HG03565 (cell line): ENCODE measurements around the gene LENG8.

Experiments
- ATAC-seq: cut with Tn5 transposase; IDR thresholded peaks from one replicate; pipeline ENCODE4 v1.9.1; 2021; ENCODE audit warnings: mild to moderate bottlenecking, moderate library complexity; ENCODE audit not compliant: unreplicated experiment

The LENG8 gene

DNA sequence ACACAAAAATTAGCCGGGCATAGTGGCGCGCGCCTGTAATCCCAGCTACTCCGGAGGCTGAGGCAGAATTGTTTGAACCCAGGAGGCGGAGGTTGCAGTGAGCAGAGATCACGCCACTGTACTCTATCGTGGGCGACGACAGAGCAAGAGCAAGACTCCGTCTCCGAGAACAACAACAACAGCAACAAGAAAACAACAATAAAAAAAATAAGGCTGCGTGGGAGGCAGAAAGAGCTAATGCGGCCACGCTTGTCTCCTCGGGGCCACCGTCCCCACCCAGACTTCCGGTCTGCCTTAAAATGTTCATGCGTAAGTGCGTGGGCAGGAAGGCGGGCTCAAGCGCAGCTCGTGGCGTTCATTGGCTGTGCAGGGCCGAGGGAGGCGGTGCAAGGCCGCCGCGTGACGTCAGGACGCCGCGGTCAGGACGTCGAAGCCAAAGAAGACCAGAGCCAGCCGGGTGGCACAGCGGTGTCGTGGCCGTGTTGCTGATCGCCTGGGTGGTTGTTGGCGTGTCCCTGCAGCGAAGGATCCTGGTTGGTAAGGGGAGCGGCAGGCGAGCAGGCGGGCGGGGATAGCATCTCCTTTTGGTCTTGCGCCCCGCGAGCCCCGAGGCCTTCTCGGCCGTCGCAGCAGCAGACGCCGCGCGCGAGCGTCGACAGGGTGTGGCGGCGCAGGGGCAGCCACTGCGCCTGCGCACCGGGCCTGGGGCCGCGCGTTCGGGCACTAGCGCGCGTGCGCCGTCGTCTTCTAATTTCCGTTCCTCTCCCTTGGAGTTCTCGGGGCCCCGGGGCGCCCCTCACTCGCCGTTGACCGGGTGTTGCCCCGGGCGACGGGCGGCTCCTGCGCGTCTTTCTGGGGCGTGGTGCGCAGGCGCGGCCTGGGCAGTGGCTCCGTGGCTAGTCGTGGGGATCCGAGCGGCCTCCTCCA is at the start of gene LENG8:
Gene LENG8 (plus strand): TSS at position 426 of the 927 bp plus-strand sequence. CDS start 2,146 bp downstream, outside the sequence.
- ATAC-seq = peak; percentile 81

DNA sequence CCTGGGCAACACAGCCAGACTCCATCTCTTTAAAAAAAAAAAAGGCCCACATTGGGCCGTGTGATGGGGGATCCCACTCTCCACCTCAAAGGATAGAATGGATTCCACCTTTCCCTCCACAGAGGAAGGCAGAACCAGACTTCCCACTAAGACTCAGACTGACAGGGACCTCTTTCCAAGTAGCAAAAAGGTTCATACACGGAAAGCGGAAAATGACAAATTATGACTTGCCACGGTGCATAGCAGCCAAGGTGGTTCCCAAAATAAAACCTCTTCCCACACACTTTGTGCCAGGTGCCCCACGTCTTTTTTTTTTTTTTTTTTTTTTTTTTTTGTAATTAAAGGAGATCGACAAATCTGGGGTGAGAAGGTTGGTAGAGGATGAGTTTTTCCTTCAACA is 48.1 kb upstream of the LENG8 start:
- no peak for ATAC-seq

DNA sequence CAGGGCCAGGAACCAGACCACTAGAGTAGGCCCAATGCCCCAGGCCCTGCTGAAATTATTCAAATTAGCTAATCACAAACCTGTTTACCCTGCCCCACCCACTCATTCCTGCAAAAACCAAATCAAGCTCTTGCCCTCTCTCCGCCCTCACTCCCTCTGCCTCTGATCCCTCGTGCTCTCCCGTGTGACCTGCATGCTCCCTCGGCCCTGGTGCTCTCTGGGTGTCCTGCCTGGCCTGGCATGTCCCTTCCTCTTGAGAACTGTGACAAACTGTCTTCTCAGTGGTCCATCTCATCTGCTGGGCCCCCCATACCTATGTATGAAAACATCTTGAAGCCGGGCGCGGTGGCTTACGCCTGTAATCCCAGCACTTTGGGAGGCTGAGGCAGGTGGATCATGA is 45.9 kb upstream of the LENG8 start:
- ATAC-seq = no peak

DNA sequence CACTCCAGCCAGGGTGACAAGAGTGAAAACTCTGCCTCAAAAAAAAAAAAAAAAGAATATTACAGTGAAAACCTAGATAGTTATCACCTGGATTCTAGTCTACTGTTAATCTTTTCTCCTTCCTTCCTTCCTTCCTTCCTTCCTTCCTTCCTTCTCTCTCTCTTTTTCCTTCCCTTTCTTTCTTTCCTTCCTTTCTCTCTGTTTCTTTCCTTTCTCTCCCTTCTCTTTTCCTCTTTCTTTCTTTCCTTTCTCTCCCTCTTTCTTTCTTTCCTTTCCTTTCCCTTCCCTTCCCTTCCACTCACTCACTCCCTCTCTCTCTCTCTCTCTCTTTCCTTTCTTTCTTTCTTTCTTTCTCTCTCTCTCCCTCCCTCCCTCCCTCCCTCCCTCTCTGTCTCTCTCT is 43.4 kb upstream of the LENG8 start:
- ATAC-seq = no peak

DNA sequence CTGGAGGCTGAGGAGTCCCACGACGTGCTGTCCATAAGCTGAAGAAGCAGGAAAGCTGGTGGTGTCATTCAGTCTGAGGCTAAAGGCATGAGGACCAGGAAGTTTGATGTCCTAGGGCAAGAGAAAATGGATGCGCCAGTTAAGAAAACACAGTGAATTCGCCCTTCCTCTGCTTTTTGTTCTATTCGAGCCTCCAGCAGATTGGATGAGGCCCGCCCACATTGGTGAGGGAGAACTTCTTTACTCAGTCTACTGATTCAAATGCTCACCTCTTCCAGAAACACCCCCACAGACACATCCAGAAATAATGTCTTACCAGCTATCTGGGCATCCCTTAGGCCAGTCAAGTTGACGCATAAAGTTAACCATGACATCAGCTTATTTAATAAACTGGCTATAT is 41.2 kb upstream of the LENG8 start:
- no peak for ATAC-seq

DNA sequence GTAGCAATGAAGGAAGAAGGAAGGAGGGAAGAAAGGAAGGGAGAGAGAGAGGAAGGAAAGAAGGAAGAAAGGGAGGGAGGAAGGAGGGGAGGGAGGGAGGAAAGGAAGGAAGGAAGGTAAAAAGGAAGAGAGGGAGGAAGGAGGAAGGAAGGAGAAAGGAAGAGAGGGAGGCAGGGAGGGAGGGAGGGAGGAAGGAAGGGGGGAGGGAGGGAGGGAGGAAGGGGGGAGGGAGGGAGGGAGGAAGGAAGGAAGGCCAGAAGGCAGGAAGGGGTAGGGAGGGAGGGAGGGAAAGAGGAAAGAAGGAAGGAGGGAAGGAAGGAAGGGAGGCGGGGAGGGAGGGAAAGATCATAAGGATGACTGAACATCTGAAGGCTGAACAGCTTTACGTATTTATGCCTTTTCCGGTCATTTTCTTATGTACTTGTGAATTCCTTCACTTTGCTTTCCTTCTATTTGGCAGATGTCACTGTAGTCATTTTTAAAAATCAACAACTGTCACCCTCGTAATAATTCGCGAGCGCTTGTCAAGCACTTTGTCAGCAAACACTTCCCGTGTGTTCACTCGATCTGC is 40.5 kb upstream of the LENG8 start:
- ATAC-seq = no peak

DNA sequence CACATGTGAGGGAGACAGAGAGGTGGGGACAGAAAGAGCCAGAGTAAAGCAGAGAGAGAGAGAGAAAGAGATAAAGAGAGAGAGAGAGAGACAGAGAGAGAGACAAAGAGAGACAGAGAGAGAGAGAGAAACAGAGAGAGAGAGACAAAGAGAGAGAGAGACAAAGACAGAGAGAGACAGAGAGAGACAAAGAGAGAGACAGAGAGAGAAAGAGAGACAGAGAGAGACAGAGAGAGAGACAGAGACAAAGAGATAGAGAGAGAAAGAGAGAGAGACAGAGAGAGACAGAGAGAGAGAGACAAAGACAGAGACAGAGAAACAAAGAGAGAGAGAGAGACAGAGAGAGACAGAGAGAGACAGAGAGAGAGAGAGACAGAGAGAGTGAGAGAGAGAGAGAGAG is 38.0 kb upstream of the LENG8 start:
- no peak for ATAC-seq

DNA sequence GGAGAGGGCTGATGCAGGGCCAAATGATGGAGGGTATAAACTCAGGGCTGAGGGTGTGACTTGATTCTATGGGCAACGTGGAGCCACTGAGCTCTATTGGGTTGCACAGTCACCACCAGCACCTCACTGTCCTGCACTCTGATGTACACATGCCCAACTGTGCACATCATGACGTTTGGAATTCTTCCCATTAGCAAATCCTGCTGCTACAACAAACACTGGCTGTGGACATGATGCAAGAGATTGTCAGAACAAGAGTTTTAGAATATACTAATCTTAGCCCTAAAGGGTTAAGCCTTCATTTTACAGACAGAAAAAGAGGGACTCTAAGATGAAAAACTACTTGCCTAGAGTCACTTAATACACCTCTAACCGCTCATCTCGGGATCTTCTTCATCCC is 36.1 kb upstream of the LENG8 start:
- ATAC-seq = no peak

DNA sequence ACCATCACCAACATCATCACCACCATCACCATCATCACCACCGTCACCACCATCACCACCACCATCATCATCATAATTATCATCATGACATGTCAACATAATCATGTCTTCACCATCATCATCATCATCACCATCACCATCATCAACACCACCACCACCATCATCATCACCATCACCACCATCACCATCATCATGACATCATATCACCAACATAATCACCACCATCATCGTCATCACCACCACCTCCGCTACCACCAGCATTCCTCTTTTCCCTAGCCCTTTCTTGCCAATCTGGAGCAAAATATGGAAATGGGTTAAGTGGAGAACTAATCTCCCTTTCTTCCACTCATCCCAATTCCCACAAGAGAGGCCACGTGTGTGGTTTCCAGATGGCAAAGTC is 34.8 kb upstream of the LENG8 start:
- ATAC-seq = no peak

DNA sequence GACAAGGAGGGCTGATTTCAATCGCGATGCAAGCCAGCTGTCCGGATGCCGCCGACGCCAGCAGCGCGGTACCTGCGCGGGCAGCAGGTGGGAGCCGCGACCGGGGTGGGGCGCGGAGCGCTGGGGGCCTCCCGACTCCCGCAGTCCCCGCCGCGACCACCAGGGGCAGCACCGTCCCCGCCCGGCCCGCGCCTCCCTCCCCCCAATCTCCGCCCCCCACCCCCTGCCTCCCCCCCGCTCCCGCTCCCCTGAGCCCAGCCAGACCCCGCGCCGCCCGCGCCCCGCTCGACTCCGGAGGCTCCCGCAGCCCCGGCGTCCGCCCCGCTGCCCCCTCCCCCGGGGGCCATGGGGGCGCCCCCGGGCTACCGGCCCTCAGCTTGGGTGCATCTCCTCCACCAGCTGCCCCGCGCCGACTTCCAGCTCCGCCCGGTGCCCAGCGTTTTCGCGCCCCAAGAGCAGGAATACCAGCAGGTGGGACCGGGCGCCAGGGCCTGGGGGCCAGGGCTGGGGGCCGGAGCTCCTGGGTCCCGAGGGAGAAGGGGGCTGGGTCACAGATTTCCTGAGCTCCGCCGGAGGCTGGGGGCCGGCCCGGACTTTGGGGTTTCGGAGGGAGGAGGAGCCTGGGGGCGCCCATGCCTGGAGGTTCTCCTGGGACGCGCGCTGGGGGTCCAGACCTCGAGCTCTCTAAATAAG is 33.6 kb upstream of the LENG8 start, which contains the start of gene TTYH1:
Gene TTYH1 (plus strand): TSS at position 257 of the 693 bp plus-strand sequence. CDS start 89 bp downstream, at position 346.
- ATAC-seq = no peak

DNA sequence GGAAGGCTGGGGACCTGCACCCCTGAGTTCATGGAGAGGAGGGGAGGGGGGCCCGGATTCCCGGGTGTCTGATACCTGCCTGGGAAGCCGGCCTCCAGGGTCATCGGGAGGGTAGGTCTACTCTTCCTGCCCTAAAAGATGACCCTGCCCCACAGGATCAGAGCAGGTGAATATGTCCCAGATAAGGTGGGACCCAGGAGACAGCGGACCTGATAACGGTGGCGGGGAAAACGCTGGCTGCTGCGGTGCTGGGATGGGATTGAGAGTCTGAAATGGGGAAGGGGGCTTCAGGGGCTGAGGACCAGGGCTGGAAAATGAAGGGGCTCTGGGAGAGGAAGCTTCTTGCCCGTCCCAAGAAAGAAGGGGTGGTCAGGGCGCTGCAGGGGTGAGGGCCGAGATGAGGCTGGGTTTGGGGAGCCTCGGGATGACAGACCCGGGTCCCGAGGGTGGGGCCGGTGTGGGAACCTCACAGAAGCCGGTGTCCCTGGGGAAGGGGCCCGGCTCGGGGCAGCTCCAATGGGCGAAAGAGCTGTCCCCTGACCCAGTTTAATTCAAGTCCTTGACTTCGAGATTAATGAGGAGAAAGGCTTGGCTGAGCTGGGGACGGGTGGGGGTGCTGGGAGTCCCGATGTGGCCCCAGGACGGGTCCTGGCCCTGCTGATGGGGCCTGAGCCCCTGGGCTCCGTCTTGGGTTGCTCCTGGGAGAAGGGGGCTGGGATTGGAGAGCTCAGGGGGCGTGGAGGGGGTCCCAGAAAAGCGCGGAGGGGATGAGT is 32.9 kb upstream of the LENG8 start:
- no peak for ATAC-seq

DNA sequence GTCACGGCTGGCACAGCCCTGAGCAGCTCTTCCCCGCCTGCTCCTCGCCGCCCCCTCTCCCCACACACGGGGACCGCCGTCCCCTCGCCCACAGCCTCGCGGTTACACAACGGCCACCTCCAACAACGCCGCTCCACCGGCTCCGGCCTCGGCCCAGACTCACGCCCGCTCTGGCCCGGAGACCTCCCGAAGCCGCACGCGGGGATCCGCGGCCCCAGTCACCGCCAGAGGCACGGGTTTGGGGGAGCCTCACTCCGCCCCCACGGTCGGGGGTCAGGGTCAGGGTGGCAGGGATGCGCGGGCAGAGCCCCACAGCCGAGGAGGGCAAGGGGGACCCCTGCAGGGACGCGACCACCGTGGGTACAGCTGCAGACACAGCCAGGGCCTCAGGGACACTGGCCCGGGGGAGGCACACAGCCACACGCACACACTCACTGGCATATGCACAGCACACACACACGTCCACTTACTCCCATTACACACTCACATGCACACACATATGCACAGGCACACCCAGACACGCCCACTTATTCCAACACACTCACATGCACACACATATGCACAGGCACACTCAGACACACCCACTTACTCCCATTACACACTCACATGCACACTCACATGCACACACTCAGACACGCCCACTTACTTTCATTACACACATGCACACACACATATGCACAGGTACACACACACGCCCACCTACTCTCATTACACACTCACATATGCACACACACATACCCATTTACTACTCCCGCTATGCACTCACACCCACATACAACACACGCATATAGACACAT is 32.1 kb upstream of the LENG8 start:
- no peak for ATAC-seq

DNA sequence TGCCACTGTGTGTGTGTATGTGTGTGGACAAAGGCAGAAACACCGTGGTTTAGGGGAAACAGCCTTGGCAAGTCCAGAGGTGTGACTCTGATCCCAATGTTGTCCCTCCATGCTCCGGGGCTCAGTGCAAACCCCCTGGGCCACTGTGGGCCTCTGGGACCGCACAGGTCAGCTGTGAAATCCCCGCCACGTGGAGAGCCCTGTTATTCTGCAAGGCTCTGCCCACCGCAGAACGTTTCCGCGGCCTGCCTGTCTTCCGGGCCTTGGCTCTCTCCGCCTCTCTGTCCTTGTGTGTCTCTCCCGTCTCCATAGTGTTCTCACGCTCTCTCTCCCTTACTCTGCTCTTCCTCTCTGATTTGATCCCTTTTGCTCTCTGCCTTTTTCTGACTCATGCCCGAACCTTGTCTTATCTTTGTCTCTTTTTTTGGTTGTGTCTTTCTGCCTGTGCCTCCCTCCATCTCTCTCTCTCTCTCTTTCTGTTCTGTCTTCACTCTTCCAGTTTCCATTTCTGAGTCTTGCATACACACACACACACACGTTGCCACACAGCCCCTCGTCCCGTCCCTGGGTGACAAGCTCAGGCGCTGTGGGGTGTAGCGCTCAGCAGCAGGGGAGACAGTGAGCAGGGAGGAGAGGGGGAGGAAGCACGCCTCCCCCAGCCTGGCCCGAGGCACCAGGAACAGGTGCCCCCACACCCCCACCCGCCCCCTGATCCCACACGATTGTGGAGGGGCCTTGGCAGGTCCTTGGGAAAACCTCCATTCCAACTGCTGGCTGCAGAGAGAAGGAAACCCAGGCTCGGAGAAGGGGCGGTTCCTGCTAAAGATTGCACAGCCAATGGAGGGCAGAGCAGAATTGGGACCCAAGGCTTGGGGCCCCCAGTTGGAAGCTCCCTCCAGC is 30.7 kb upstream of the LENG8 start:
- no peak for ATAC-seq

DNA sequence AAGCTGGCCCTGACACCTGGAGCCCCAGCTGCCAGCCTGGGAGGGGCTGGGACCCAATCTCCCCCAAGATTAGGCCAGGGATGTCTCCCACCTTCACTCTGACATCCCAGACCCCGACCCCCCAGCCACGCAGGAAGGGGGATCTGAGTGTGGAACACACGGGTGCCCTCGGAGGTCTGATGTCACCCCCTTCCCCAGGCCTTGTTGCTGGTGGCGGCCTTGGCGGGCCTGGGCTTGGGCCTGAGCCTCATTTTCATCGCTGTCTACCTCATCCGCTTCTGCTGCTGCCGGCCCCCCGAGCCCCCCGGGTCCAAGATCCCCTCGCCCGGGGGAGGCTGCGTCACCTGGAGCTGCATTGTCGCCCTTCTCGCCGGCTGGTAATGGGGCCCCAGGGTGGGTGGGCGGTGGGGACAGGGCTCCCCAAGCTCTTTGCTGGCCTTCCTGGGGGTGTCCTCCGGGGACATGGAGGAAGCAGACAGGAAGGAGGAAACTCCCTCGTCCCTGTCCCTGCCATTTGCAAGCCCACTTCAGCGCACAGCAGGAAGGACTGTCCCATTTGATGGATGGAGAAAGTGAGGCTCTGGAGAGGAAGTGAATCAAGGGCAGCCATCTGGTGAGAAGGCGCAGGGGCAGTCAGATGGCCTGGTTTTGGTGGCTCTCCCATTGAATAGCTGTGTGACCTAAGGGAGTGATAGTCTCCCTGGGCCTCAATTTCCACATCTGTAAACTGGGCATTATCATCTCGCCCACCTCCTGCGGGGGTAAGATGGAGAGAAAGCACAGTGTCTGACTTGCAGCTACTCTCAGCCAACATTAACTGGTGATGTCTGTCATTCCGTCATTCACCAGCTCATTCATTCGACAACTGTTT is 29.8 kb upstream of the LENG8 start:
- no peak for ATAC-seq

DNA sequence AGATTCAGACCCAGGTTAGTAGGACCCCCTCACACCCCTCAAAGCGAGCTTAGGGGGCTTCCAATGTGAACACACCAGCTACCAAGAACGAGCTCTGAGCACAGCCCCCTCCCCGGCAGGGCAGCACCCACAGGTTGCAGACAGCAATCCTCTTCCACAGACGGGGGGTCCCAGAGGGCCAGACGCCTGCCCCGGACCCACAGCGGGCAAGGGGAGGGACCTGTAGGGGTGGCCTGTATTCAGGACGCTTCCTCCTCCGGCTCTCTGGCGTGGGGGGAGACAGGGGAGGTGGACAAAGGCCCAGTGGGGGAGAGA is 29.0 kb upstream of the LENG8 start:
- ATAC-seq = no peak

DNA sequence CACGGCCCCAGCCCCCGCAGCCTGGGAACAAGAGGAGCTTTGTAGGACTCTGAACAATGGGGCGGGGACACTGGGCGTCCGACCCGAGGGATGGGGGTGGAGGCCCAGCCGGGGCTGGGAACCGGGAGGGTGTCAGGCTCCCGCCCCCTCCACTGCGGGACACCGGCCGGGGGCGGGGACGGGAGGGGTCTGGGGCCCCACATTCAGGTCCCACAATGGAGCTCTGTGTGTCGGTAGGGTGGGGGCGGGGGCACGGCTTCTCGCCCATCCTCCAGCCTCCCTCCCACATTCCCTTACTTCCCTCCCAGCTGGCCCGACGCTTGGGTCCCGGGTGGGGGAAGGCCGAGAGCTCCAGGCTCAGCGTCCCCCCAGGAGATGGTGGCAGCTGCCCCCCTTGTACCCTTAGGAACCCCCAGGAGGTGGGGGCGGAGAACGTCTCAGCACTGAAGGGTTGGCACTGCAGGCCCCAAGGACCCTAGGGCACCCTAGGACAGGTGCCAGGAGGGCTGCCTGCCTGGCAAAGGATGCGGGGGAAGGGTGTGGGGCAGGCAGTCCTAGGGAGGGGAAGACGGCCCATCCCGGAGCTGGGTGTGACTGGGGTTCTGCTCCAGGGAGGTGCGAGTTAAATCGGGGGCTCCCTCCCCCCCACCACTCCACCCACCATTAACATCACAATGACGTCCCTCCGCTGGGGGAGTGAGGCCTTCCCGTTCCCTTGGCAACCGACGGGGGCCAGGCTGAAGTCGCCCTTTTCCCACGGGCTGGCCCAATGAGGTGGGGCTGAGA is 28.4 kb upstream of the LENG8 start:
- ATAC-seq = no peak

DNA sequence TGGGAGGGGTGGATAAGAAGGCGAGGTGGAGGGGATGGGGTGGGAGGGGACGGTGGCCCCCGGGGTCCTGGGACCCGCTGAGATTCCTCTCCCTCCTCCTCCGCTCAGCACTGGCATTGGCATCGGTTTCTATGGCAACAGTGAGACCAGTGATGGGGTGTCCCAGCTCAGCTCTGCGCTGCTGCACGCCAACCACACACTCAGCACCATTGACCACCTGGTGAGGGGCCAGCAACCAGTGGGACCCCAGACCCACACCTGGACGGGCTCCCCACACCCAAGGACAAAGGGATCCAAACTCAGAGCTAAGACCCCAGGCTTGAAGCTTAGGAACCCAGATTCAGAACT is 27.9 kb upstream of the LENG8 start:
- no peak for ATAC-seq

DNA sequence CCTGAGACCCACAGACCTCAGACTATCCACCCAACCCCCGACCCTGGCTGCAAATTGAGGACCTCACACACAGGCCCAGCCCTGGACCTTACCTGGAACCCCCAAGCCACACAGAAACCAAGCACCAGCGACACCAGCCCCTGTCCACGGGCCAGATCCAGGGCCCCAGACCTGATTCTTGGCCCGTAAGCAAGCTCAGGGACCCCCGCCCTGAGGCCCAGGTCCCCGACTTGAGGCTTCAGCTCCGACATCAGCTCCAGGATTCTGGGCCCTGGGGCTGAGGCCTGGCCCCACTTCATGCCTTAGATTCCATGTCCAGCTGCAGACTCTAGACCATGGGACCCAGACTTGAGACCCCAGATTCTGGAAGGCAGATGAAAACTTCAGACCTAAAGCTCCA is 27.5 kb upstream of the LENG8 start:
- ATAC-seq = no peak
